ENCODE measurements around the gene PHEX.

The PHEX gene

GRCh38 chrX:22165732-22166457 lies 133.8 kb downstream of the PHEX start:
- H3K27ac ChIP-seq, result no peak overlapping the region
- TF ChIP-seq CTCF (IDR thresholded peaks at IDR 0.05), result no peak
- no peak for TF ChIP-seq ZFX (IDR thresholded peaks at IDR 0.05; ENCODE audit: borderline replicate concordance)

- no peak overlapping the region for H3K27ac ChIP-seq
- TF ChIP-seq ZFX (IDR thresholded peaks at IDR 0.05; ENCODE audit: borderline replicate concordance), result no peak
- TF ChIP-seq CTCF (IDR thresholded peaks at IDR 0.05), result no peak
Observed at GRCh38 chrX:22171287-22172060, 139.3 kb downstream of the PHEX start.

- H3K27ac ChIP-seq, result no peak overlapping the region
- no peak for TF ChIP-seq ZFX (IDR thresholded peaks at IDR 0.05; ENCODE audit: borderline replicate concordance)
- no peak for TF ChIP-seq CTCF (IDR thresholded peaks at IDR 0.05)
Observed at GRCh38 chrX:22173966-22174365, 141.8 kb downstream of the PHEX start.

GRCh38 chrX:22177950-22178515 lies 145.9 kb downstream of the PHEX start:
- no peak overlapping the region for H3K27ac ChIP-seq

GRCh38 chrX:22184096-22184495 lies 152.0 kb downstream of the PHEX start:
- no peak overlapping the region for H3K27ac ChIP-seq
- TF ChIP-seq ZFX (IDR thresholded peaks at IDR 0.05; ENCODE audit: borderline replicate concordance), result no peak
- TF ChIP-seq CTCF (IDR thresholded peaks at IDR 0.05), result no peak

More at GRCh38 chrX:22177950-22178515, 145.9 kb downstream of the PHEX start:
- TF ChIP-seq CTCF (IDR thresholded peaks at IDR 0.05) (no peak), ZFX (IDR thresholded peaks at IDR 0.05; ENCODE audit: borderline replicate concordance) (no peak)

GRCh38 chrX:22186165-22186564 lies 154.0 kb downstream of the PHEX start:
- no peak overlapping the region for H3K27ac ChIP-seq
- TF ChIP-seq CTCF (IDR thresholded peaks at IDR 0.05) (no peak), ZFX (IDR thresholded peaks at IDR 0.05; ENCODE audit: borderline replicate concordance) (no peak)
